Small intestine (tissue), 7 donors: Measurements from ENCODE around the gene GRIK1. TPM values are rescaled to one million over a fixed set of nuclear protein-coding genes. Genes with fewer than 3 reads are reported as not detected.

Experiments used
- DNase-seq, 2 donors: peaks; one replicate each; pipeline versions ENCODE4 v3.0.0 to v3.0.0-alpha.2; 2013
- FAIRE-seq: peaks from 2 replicates; lab custom pipeline; 2012; peaks lifted over from hg19 to GRCh38; lab: Jason Lieb, UNC
- H3K27ac ChIP-seq, 3 donors: one replicate each; pipeline ENCODE4 v1.5.1; 2013; ENCODE audit warnings: low read length in 2 of 3, mild to moderate bottlenecking in 2 of 3, control low read depth in 1 of 3, inconsistent platforms in 1 of 3, low read depth in 1 of 3, moderate library complexity in 1 of 3
- H3K27me3 ChIP-seq, 3 donors: one replicate each; pipeline ENCODE4 v1.6.1; 2013; ENCODE audit warnings: low read length in 3 of 3, inconsistent platforms in 1 of 3; ENCODE audit not compliant: control insufficient read depth in 3 of 3, insufficient read depth in 3 of 3
- H3K36me3 ChIP-seq, 3 donors: one replicate each; pipeline ENCODE4 v1.6.1; 2013; ENCODE audit warnings: low read length in 3 of 3, inconsistent platforms in 1 of 3, low read depth in 1 of 3, mild to moderate bottlenecking in 1 of 3, moderate library complexity in 1 of 3; ENCODE audit not compliant: control insufficient read depth in 3 of 3, insufficient read depth in 2 of 3
- H3K4me1 ChIP-seq, 3 donors: one replicate each; pipeline ENCODE4 v1.6.1; 2013; ENCODE audit warnings: low read length in 2 of 3, inconsistent platforms in 1 of 3, low read depth in 1 of 3, mild to moderate bottlenecking in 1 of 3, moderate library complexity in 1 of 3; ENCODE audit not compliant: control insufficient read depth in 3 of 3, insufficient read depth in 2 of 3
- H3K4me3 ChIP-seq, 3 donors: one replicate each; pipeline ENCODE4 v1.5.1; 2013; ENCODE audit warnings: low read length in 3 of 3, control low read depth in 1 of 3, inconsistent platforms in 1 of 3, low read depth in 1 of 3, mild to moderate bottlenecking in 1 of 3, moderate library complexity in 1 of 3
- H3K9me3 ChIP-seq, 2 donors: one replicate each; pipeline ENCODE4 v1.6.1; 2013; ENCODE audit warnings: low read depth in 1 of 2, low read length in 1 of 2; ENCODE audit not compliant: control insufficient read depth in 2 of 2, insufficient read depth in 1 of 2
- WGBS, 3 donors: extraction: QIAGEN DNeasy Blood & Tissue Kit; methylation state at CpG; one replicate each; pipeline ENCODE4 v1.1.7; 2013; 5-methylcytosine and 5-hydroxymethylcytosine counted together
- polyA plus RNA-seq, 4 donors: library from polyadenylated mRNA; stranded (reverse) in 3 of 4; unstranded in 1 of 4; fragments of 200-250 nt in 3 of 4; fragments of 120-200 nt in 1 of 4; gene quantifications; one replicate each; pipeline versions ENCODE4 v1.2.1 to v1.2.3, GENCODE V29; 2013
- donor health status: healthy with polysubstance abuse.
- donor health status: control.
- donor health status: control.
- donor health status: Bipolar disorder and iron deficiency.
- donor health status: healthy.

The GRIK1 gene
- polyA plus RNA-seq, 4 donors, result 0.24 to 0.37 TPM; not detected in 2

DNA sequence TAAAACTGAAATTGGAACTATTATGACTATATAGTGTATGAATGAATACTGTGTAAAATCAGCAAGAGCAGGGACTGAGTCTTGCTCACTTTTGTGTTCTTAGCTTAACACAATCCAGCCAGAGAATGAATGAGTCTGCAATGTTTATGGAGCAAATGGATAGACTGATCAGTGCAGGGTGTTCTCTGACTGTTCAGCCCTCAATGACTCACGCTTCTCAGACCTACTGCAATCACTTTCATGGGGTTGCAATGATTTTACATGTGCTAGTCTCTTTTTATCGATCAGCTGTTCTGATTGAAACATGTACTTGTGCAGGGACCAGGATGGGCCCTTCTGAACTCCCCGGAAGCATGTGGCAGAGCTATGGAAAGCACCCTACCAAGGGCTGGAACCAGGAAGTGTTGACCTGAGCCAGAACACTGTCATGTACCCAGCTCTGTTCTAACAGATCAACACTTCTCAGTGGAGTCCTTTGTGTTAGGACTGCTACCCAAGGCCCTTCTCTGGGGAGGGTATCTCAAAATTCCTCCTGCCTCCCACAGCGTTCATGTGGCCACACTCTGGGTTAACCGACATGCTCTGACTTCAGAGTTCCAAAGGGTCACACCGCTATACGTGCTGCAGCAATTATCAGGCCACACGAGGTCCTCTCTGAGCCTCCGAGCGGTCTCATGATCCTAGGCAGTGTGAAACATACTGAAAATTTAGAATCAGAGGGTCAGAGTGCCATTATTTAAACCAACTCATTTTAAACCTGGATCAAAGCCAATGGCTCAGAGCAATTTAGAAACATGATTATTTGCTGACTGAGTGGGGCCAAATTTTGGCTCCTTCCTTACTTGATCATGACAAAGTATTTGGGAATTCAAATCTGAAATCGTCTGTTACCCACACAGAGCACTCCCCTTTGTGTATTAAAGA, 35.2 kb downstream of the GRIK1 start:
- Histone ChIP-seq H3K36me3 (no peaks in the 10 kb centered on the region), H3K4me1 (no peaks in the 10 kb centered on the region), H3K27me3 (no peaks in the 10 kb centered on the region), H3K9me3 (no peaks in the 10 kb centered on the region), H3K27ac (no peak overlapping the region), H3K4me3 (no peak overlapping the region)
- 74 to 77% (median 75%) methylated on average over 11 of the region's 11 CpGs for WGBS, 3 donors
- DNase-seq, result no peak
- FAIRE-seq, result no peak

DNA sequence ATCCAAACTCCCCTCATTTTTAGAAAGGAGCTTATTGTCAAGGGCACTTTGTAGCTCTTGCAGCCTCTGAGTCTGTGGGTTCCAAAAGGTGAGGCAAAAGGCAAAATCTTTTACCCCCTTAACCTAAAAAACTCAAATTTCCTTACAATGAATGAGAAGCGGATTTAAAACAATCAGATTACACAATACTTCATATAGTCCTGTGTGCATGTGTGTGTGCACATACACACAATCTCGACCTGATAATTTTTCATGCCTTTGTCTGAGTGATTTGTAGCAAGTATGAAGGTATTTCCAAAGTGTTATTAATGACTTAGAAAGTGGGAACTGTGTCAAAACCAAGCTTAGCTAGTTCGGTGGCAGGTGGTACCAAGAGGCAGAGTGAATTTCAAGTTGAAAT, 42.9 kb downstream of the GRIK1 start:
- WGBS, 3 donors, result 57 to 69% (median 59%) methylated on average over 3 of the region's 3 CpGs
- H3K4me3 ChIP-seq, result no peak overlapping the region
- no peaks in the 10 kb centered on the region for H3K36me3 ChIP-seq
- no peaks in the 10 kb centered on the region for H3K27me3 ChIP-seq
- no peaks in the 10 kb centered on the region for H3K4me1 ChIP-seq
- no peak for FAIRE-seq
- no peaks in the 10 kb centered on the region for H3K9me3 ChIP-seq
- no peak for DNase-seq
- no peak overlapping the region for H3K27ac ChIP-seq

DNA sequence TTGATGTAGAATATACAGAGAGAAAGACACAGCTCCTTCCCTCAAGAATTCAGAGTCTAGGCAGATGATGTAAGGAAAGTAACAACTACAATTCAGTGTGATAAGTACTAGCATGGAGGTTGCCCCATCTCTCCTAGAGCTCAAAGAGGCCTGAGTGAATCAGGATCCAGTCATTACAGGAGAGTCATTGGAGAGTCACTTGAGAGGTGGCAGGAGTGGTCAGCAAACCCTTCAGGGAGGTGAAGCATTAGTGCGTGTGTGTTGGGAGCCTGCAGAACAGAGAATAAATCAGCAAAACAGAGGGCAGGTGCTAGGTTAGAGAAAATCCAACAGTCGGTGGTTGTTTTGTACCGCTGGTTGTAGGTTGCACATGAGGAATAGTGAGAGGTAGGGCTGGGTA, 46.1 kb downstream of the GRIK1 start:
- H3K36me3 ChIP-seq, result no peaks in the 10 kb centered on the region
- no peak overlapping the region for H3K27ac ChIP-seq
- H3K9me3 ChIP-seq, result no peaks in the 10 kb centered on the region
- DNase-seq, result no peak
- WGBS, 3 donors, result 89 to 91% (median 90%) methylated on average over 3 of the region's 3 CpGs
- no peaks in the 10 kb centered on the region for H3K4me1 ChIP-seq
- no peak overlapping the region for H3K4me3 ChIP-seq
- H3K27me3 ChIP-seq, result no peaks in the 10 kb centered on the region
- FAIRE-seq, result no peak

DNA sequence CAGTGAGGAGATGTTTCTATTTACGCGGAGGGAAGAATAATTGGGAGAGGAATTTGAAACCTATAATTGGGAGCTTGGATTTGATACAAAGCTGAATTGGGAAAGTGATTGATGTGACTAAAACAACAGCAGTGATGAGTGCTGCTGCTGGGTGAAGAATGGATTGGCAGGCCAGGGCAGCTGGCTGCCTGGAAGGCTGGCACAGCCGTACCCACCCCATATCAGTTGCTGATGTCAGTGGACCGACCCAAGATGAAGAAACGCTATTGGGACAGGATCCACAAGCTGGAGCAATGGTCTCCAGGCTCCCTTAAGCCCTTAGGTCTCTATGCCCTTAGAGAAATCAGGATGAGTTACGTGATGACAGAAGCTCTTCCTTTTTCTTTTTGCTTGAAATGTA, 47.4 kb downstream of the GRIK1 start:
- Histone ChIP-seq H3K9me3 (no peaks in the 10 kb centered on the region), H3K4me1 (no peaks in the 10 kb centered on the region), H3K36me3 (no peaks in the 10 kb centered on the region), H3K27me3 (no peaks in the 10 kb centered on the region), H3K27ac (no peak overlapping the region), H3K4me3 (no peak overlapping the region)
- DNase-seq (no peak), FAIRE-seq (no peak)
- WGBS, 3 donors, result 83 to 89% (median 85%) methylated on average over 6 of the region's 6 CpGs

DNA sequence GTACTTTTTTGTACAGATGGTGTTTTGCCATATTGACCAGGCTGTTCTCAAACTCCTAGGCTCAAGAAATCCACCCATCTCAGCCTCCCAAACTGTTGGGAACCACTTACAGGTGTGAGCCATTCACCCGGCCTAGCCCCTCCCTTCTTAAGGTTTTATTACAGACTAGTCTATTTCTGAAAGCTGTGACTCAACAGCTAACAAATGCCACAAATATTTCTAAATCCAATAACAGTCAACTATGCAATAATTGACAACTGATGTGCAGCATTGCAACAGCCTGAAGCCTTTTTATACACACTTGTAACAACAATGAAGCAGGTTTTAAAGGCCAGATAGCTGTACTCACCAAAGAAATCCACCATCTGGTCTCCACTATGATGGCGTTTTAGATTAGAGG, 51.4 kb downstream of the GRIK1 start:
- no peak for FAIRE-seq
- no peaks in the 10 kb centered on the region for H3K9me3 ChIP-seq
- 34 to 61% (median 41%) methylated on average over 2 of the region's 2 CpGs for WGBS, 3 donors

DNA sequence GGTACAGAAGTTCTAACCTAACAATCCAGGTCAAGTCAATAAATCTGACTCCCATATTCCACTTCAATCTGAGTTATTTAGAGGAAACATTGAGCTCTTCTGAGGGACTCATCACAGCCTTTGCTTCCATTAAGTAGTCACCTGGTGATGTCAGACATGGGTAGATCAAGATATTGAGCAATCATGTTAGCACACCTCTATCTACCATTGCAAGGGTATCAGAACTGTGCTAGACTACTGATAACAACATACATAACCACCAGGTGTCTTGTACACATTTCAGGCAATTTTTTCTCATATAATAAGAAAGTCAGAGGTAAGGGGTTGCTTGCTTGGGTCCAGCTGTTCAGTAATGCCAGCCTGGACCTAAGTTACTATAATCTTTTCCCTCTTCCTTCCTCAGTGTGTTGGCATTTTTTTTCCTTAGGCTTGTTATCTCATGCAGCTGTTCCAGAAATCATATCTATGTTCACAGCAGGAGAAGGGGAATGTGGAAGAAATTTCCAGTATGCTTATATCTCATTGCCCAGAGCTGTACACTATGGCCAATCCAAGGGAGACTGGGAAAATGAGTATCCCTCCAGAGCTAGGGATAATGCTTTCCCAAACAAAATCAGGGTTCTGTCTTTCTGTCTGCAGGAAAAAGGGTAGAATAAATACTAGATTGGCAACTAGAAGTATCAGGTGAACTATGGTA, 52.3 kb downstream of the GRIK1 start:
- Histone ChIP-seq H3K27me3 (no peaks in the 10 kb centered on the region), H3K4me1 (no peaks in the 10 kb centered on the region), H3K36me3 (no peaks in the 10 kb centered on the region), H3K9me3 (no peaks in the 10 kb centered on the region), H3K27ac (no peak overlapping the region), H3K4me3 (no peak overlapping the region)
- no peak for FAIRE-seq
- DNase-seq, result no peak

More for the DNA sequence above, 51.4 kb downstream of the GRIK1 start:
- Histone ChIP-seq H3K27ac (no peak overlapping the region), H3K36me3 (no peaks in the 10 kb centered on the region), H3K27me3 (no peaks in the 10 kb centered on the region), H3K4me1 (no peaks in the 10 kb centered on the region), H3K4me3 (no peak overlapping the region)
- no peak for DNase-seq

DNA sequence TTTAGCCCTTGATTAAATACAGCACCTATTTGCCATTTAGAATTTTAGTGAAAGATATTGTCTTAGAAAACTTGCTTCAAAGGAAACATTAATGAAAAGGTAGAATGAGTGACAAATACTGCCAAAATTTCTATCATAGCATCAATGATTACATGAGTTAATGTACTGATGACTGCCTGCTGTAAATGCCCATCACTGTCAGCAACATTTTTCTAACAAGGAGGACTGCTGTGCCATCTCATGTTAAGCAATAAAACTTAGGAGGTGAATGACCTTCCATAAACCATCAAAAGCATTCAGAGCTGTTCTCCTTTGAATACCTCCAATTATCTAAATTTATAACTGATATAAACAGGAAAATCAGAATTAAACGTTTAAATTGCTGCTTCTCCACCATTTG, 54.3 kb downstream of the GRIK1 start:
- 10 to 34% (median 16%) methylated on average over 1 of the region's 1 CpG for WGBS, 3 donors
- H3K9me3 ChIP-seq, result no peaks in the 10 kb centered on the region
- no peak overlapping the region for H3K27ac ChIP-seq
- H3K36me3 ChIP-seq, result no peaks in the 10 kb centered on the region
- H3K4me3 ChIP-seq, result no peak overlapping the region
- no peaks in the 10 kb centered on the region for H3K4me1 ChIP-seq
- DNase-seq (no peak), FAIRE-seq (no peak)
- no peaks in the 10 kb centered on the region for H3K27me3 ChIP-seq

DNA sequence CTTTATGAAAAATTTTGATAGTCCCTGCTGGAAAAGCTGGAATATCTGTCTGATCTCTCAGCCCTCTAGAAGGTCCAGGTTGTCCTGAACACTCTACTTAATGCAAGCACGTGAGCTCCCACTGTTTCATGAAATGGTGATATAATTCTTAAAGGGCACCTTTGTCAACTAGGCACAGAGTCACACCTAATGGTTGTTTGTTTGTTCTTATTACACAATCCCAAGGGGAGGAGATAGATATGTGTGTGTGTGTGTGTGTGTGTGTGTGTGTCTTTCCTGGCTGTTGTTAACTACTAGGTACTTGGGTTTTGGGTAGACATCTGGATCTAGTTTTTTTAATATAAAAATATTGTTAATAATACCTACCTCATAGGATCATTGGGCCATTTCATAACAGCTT, 63.9 kb downstream of the GRIK1 start:
- 31 to 67% (median 37%) methylated on average over 1 of the region's 1 CpG for WGBS, 3 donors

More for the DNA sequence above, 63.9 kb downstream of the GRIK1 start:
- H3K9me3 ChIP-seq, result no peaks in the 10 kb centered on the region
- H3K4me3 ChIP-seq, result no peak overlapping the region
- DNase-seq (no peak), FAIRE-seq (no peak)
- no peaks in the 10 kb centered on the region for H3K4me1 ChIP-seq
- no peaks in the 10 kb centered on the region for H3K36me3 ChIP-seq
- H3K27me3 ChIP-seq, result no peaks in the 10 kb centered on the region
- H3K27ac ChIP-seq, result no peak overlapping the region
